Erythroblast (primary cell): ENCODE measurements around the gene CES1.
"Not testable (repeated sequence)": the region's sequence is repeated elsewhere in the genome, so short reads cannot be mapped to it uniquely, and the experiment has no call there.

ENCODE experiments used
- GATA1 ChIP-seq: IDR thresholded peaks from 2 replicates; pipeline ENCODE4 v1.6.1; 2011; ENCODE audit warnings: low read depth, mild to moderate bottlenecking, control low read depth, low read length, moderate library complexity
- POLR2A ChIP-seq: IDR thresholded peaks from 2 replicates; pipeline ENCODE4 v1.6.1; 2011; ENCODE audit warnings: mild to moderate bottlenecking, low read length

- TF ChIP-seq POLR2A, GATA1: not testable (repeated sequence)
Observed at GRCh38 chr16:55816222-55816621, 16.7 kb downstream of the CES1 start.
